GM10847 (cell line): ENCODE data around the gene HS3ST3A1.

Source experiments
- POLR2A ChIP-seq: IDR thresholded peaks from 2 replicates; pipeline ENCODE4 v1.6.1; 2011; ENCODE audit not compliant: insufficient read length; ENCODE audit errors: extremely low read depth

The HS3ST3A1 gene

DNA sequence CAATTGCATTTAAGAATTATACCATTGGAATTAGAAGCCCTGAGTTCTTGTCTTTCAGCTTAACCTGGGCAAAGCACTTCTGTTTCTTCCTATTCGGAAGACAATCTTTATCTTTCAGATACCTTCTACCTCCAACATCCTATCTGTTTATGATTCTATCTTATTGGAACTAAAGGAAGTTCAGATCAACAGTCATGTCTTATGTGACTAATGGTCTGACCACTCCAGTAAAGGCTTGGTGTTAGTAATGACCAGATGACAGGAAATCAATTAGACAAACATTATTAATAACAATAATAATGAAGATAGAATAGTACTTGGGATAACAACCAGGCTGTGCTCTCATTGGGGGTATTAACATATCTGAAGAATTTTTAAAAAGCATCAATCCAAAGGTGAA, 11.3 kb downstream of the HS3ST3A1 start:
- no peak for TF ChIP-seq POLR2A

DNA sequence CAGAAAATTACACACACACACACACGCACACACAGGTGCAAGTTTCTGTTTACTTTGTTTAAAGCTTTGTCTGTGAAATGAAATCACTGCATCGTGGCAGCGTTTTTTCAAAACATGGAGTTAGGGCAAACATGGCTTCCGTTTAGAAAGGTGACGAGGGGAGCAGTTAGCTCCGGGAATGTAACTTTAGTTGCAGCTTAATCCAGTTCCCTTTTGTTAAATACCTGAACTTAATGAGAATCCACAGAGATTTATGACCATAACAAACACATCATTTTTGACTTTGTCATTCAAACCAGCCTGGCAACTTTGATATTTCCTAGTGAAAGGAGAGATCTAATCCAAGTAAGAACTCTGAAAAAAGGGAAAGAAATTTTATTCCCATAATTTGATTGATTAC, 12.1 kb downstream of the HS3ST3A1 start:
- TF ChIP-seq POLR2A, result no peak

- no peak for TF ChIP-seq POLR2A
Observed at GRCh38 chr17:13587487-13588338, 14.0 kb downstream of the HS3ST3A1 start.

- no peak for TF ChIP-seq POLR2A
Observed at GRCh38 chr17:13584701-13585080, 17.0 kb downstream of the HS3ST3A1 start.

DNA sequence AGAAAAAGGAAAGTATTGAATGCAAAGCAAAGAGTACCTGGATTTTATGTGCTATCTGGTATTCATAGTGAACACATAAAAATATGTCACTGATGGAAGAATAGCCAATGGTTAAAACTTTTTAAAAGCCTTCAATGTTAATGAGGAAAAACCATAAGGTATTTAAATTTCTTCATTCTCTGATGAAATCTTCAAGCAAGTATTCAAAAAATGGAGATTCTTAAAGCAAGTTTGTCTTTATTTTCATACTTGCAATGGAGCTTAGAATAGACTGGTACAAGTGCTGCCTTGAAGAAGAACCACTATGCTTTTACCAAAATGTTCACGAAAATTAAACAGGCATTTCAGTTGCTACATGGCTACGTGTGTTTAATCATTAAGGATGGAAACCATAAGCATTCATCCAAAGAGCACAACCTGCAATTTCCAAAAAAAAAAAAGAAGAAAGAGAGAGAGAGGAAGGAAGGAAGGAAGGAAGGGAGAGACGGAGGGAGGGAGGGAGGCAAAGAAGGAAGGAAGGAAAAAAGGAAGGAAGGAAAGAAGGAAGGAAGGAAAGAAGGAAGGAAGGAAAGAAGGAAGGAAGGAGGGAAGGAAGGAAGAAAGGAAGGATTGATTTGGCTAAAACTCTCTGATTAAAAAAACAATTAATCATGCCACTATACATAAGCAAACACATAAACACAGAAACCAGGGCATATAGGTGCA, 17.6 kb downstream of the HS3ST3A1 start:
- TF ChIP-seq POLR2A, result no peak

GRCh38 chr17:13582776-13583547, 18.8 kb downstream of the HS3ST3A1 start:
- no peak for TF ChIP-seq POLR2A

DNA sequence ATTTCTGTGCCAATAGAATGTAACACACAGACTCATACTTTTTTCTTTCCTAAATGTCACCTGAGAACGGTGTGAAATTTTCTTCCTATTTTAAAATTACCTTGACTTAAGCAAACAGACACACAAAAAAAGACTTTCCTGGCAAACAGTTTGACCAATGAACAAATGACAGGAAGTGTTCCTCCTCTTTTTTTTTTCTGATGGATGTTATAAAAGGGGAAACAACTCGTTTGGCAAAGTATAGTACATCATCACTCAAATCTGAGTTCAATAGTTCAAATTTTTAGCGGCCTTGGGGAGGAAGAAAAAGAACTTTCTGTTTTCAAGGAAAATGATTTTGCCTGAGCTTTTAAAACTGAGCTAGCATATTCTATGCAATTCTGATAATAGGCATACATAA, 19.8 kb downstream of the HS3ST3A1 start:
- TF ChIP-seq POLR2A, result no peak

DNA sequence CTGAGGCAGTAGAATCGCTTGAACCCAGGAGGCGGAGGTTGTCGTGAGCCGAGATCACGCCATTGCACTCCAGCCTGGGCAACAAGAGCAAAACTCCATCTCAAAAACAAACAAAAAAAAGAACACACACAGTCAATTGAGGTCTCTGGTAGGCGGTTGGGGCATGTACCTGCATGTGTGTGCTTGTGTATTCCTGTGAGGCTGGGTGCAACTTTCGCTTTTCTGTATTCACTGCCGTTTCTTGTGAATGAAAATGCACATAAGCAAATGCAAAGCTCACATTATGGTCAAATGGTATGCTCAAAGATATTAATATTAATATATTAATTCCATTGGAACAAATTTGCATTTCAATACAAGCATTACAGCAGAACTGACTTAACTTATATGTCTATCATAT, 20.9 kb downstream of the HS3ST3A1 start:
- no peak for TF ChIP-seq POLR2A

DNA sequence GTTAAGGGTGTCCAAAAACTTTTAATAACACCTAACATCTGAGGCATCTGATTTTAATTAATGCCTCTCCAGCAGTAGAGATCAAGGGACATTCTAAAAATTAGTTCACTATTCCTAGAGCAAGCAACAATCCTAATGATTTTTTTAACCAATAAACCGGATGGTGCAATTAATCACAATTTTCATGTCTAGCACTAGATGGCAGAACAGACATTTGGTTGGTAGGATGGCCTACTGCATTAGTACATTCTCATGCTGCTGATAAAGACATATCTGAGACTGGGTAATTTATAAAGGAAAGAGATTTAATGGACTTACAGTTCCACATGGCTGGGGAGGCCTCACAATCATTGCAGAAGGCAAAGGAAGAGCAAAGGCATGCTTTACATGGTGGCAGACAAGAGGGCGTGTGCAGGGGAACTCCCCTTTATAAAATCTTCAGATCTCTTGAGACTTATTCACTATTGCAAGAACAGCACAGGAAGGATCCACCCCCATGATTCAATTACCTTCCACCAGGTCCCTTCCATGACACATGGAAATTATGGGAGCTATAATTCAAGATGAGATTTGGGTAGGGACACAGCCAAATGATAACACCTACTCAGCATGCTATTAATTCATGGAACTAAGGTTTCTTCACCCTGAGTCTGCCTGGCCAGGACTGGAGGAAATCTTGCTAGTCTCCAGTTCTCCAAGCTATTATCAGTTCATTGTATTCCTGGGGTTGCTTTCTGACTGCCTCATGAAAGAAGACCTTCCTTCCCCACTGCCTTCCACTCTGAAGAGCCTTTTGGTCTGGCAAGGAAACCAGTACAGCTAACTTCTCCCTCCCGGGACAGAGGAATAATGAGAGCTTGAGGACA, 24.8 kb downstream of the HS3ST3A1 start:
- no peak for TF ChIP-seq POLR2A

- TF ChIP-seq POLR2A, result no peak
Observed at GRCh38 chr17:13575922-13576419, 25.8 kb downstream of the HS3ST3A1 start.

GRCh38 chr17:13575466-13575865, 26.3 kb downstream of the HS3ST3A1 start:
- TF ChIP-seq POLR2A, result no peak

- no peak for TF ChIP-seq POLR2A
Observed at GRCh38 chr17:13572581-13572980, 29.1 kb downstream of the HS3ST3A1 start.

GRCh38 chr17:13569398-13570123, 32.2 kb downstream of the HS3ST3A1 start:
- TF ChIP-seq POLR2A, result no peak
